NCI-H1930 (cell line): ENCODE measurements around the gene CLDN34.

Experiments used
- DNase-seq, 2 experiments: peaks; one replicate each; lab custom pipeline; 2025; lab: John Stamatoyannopoulos, UW

Gene CLDN34, protein sequence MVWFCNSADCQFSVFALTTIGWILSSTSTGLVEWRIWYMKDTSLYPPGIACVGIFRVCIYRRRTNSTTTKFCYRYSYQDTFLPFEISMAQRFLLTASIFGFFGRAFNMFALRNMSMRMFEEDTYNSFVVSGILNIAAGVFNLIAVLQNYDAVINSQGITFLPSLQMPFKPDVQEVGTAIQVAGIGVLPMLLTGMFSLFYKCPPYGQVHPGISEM

DNA sequence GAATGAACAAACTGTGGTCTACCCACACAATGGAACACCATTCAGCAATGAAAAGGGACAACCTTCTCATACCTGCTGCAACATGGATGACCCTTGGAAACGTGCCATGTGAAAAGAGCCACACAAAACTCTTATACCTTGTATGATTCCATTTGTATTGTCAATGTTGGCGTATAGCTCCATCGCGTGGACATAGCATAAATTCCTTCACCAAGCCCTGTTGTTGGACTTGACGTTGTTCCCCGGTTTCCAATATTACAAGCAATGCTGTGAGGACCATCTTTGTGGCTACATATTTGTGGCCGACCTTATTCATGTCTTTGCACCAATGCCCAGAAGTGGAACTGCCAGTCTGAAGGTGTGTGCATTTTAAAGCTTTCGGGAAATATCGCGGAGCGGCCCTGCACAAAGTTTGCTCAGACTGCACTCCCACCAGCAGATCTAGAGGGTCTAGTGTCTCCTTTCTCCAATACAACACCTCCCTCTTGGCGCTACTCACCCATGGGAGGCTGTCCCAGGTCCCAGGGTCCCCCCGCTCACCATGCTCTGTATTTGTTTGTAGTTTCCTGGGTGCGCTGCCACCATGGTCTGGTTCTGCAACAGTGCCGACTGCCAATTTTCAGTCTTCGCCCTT lies at the start of gene CLDN34:
Gene CLDN34, plus strand, starts transcription at position 584 of the 634 bp plus-strand sequence. Its CDS starts 0 bp downstream, at position 584.
- DNase-seq = no peak

DNA sequence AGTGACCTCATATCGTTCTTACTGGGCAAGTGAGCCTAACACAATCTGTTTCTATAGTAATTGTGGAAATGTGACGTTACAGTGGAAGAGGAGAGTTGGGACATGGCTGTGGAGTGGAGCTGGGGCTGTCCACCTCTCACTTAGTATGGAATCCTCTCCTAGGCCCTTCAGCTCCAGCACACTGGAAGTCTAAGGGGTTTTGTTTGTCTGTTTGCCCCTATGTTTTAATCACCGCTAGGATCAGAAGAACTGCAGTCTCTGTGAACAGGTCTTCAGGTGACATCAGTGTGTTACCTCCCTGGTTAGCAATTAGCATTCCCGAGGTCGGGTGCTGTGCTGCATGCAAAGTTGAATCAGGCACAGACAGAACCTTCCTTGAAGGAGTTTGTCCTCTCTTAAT lies 49.3 kb upstream of the CLDN34 start:
- no peak for DNase-seq

DNA sequence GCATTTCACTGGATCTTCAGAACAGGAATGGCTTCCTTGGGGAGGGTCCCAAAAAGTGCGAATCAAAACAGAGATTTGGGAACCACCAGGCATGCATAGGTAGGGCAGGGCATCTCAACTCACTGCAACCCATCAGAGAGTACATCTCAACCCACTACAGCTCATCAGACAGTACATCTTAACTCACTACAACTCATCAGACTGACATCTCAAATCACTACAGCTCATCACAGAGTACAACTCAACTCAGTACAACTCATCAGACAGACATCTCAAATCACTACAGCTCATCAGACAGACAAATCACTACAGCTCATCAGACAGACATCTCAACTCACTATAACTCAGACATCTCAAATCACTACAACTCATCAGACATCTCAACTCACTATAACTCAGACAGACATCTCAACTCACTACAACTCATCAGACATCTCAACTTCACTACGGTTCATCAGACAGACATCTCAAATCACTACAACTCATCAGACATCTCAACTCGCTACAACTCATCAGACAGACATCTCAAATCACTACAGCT lies 47.5 kb upstream of the CLDN34 start:
- no peak for DNase-seq

DNA sequence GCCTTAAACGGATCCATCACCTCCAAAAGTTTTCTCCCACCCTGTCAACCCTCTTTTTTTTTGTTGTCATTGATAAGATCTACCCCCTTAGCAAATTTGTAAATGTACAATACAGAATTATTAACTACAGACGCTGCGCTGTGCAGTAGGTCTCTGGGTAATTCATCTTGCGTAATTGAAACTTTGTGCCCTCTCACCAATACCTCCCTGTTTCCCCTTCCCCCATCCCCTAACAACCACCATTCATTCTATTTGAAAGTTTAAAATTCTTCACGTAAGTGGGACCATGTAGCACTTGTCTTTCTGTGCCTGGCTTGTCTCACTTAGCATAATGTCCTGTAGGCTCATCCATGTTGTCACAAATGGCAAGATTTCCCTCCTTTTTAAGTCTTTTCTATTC lies 45.8 kb upstream of the CLDN34 start:
- DNase-seq = no peak

DNA sequence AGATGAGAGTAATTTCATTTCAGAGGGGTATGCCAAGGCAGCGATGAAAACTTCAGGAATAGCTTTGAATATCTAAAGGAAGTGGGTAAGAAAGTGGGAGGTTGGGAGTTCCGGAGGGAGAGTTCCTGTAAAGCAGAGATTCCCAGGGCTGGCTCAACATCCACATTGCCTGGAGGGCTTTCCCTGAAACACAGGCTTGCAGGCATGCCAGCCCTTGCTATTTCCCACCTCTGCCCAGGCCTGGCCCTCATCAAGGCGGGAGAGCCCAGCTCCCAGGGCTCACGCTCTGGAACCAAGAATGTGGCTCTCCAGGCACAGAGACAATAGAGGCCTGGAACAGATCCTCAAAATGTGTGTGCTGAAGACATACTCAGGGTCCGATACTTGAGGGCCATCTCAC lies 43.8 kb upstream of the CLDN34 start:
- no peak for DNase-seq

DNA sequence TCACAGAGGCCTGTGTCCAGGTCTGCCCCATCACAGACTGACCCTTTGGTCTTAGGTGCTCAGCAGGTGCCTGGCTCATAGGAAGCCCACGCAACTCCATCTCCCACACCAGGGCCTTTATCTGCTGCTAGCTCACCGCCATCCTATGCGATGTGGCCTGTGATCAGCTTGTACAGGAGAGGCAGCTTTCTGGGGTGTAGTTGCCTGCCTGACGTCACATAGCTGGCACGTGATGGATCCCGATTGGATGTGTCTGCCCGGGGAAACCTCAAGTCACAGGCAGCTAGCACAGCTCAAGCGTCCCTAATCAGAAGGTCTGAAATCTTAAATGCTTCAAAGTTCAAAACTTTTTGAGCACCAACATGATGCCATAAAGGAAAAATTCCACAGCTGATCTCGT lies 41.2 kb upstream of the CLDN34 start:
- DNase-seq = no peak

DNA sequence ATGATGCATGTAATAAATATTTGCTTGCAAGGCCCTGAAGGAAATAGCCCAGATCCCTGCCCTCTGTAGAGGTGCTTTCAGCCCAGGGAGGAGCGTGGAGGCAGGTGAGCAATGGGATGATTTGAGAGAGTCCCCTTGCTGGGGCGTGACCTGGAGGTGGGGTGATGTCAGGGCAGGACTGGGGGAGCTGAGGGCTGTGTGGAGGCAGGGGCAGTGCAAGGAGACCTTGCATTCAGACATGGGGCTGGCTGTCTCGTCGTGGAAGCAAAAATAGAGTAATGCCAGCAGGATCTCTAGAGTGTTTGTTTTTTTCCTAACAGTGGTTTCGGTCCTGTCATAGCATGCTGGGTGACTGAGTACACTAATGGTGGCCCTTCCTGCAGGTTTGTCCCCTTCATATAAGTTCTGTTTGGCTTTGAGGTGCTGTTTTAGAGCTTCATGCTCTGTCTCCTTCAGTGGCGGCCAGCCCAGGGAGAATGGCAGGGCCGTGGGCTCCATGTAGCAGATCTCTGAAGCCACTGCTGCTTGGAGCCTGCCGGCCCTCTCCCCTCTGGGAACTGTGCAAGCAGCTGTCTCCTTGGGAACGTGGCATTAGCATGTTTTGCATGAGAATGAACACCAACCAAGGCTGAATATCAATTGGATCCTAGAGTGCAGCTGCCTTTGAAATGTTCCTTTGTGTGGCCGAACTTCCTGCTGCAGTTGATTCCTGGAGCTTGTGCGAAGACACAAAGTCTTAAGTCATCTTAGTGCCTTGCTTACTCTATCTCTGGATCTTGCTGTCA lies 39.3 kb upstream of the CLDN34 start:
- DNase-seq = no peak

DNA sequence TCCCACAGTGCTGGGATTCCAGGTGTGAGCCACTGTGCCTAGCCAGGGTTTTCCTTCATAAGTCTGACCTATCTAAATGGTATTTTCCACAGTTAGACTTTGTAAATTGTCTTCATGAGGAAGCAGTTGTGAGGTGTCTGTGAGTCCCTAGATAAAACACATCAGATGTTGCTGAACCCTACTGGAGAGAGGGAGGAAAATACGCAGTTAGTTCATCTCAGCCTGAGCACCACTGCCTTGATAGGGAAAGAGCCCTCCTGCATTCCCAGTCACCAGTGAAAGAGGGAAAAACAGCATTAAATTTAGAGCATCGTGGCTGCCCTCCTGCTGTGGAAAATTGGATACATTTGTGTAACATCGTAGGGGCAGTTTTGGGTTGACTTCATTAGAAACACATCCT lies 31.7 kb upstream of the CLDN34 start:
- DNase-seq = no peak

DNA sequence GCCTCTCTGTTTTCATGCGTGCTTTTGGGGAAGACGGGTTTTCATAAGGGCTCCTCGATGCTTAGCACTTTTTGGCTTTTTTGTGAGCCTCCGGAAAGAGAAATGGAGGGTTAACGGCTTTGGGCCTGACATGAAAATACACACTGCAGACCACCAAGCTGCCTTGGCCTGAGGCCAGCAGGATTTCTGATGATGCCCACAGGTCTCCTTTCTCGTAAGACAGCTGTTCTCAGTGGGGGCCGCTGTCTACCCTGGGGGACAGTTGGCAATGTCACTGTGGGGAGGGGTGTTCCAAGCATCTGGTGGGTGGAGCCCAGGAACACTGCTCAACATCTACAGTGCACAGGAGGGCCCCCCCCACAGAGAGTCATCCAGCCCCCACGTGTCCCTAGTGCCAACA lies 29.4 kb upstream of the CLDN34 start:
- no peak for DNase-seq

DNA sequence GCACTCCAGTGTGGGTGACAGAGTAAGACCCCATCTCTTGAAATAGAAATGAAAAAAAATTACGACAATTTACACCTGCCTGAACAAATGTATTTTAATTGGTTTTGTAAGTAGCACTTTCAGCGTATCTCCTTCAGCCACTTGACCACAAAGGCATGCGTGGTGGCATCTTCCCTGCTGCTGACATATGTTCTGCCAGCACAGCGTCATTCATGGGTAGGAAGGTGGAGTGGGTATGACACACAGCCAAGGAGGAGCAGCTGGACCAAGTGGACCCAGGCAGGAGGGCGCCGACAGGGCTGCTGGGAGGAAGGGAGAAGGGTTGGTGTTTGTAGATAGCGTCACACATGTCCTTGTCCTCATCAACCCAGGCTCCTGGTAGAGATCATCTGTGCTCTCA lies 28.6 kb upstream of the CLDN34 start:
- DNase-seq = no peak

DNA sequence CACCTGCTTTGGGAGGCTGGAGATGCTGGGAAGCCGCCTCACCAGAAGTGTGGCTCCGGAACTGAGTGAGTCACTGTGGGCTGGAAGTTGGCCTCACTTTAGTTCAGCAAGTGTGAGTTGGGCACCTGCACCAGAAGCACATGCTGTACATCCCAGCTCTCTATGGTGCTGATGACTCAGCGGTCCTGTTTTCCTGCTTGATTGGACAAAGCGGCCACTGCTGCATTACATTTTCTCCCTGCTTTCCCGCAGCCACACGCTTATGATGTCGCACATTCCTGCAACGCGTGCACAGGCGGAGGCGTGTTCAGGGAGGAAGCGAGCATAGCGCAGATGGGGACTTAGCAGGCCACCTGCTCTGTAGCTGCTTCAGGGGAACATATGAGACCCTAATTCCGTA lies 26.7 kb upstream of the CLDN34 start:
- no peak for DNase-seq

DNA sequence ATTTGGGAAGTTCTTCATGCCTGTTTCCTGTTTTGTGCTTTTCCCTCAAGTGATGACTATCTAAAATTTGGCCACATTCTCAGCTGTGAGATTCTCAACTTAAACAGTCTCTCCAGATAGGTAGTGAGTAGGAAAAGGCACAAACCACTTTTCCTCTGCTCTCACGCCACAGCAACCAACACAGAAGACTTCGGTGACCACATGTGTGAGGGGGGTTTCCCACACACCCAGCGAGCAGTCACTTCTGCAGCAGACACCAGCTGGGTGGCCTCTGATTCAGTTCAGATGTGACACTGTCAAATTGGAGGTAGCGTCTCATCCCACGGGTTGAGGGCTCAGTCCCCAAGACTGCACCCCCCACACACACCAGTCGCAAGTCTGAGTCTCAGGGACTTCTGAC lies 25.1 kb upstream of the CLDN34 start:
- DNase-seq = no peak

DNA sequence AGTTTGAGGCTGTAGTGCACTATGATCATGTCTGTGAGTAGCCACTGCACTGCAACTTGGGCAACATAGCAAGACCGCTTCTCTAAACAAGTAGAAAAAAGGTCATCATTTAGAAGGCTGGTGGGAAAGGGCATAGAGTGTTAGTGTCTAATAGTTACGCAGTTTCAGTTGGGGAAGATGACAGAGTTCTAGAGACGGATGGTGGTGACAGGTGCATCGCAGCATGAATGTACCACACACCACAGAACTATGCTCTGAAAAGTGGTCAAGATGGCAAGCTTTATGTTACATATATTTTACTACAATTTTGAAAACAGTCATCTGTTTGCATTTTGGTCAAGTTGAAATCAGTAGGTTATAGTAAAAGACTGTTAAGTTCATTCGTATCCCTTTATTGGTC lies 23.7 kb upstream of the CLDN34 start:
- no peak for DNase-seq

DNA sequence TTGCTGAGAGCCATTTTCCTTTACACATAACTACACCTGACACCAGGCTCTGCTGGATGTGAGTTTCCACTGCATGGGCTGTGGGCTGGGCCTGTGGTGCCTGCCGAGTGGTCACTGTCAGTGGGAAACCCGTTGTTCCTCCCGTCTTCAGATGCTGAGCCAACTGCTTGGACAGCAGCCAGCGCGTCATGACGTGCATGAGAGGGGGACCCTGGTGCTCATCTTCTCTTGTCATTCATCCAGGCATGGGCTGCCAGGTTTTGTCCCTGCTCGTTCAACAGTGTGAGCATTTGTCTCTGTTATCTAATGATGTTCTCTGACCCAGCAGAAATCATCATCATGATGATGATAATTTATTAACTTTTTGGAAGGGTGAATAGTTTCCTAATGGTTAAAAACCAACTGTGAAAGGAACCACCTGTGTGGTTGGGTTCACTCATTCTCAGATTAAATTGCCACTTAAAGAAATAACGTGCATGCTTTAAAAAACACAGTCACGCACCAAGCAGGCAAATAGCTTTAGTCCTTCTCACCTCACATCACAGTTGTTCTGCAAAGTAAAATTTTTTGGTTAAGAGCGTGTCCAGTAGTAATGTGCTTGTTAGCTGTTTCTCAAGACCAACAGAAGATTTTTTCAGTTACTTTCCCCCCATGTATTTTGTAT lies 19.9 kb upstream of the CLDN34 start:
- DNase-seq = no peak

DNA sequence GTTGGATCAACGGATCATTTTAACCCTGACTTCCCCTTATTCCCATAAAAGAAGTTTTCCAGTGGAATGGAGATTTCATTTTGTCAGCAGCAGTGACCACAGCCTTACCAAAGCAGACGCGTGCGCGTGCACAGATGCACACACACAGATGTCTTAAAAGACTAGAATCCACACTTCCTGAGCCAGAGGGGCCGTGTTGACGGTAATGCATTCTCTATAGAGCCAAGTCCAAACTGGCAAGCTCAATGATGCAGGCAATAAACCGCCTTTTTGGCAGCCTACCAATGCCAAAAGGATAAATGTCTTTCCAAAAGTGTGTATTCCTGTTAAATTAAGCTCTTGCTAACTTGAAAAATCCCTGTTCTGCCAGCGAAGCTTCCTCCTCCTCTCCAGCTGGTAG lies 18.8 kb upstream of the CLDN34 start:
- DNase-seq = no peak

DNA sequence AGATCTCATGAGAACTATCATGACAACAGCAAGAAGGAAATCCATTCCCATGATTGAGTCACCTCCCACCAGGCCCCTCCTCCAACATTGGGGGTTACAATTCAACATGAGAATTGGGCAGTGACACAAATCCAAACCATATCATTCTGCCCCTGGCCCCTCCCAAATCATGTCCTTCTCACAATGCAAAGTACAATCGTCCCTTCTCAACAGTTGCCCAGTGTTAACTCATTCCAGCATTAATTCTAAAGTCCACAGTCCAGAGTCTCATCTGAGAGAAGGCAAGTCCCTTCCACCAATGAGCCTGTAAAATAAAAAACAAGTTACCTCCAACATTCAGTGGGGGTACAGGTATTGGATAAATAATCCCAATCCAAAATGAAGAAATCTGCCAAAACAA lies 14.9 kb upstream of the CLDN34 start:
- DNase-seq = no peak

DNA sequence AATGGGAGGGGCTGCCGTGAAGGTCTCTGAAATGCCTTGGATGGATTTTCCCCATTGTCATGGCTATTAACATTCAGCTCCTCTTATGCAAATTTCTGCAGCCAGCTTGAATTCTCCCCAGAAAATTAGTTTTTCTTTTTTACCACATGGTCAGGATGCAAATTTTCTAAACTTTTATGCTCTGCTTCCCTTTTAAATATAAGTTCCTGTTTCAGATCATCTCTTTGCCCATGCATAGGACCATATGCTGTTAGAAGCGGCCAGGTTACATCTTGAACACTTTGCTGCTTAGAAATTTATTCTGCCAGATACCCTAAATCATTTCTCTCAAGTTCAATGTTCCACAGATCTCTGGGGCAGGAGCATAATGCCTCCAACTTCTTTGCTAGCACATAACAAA lies 13.8 kb upstream of the CLDN34 start:
- DNase-seq = no peak

DNA sequence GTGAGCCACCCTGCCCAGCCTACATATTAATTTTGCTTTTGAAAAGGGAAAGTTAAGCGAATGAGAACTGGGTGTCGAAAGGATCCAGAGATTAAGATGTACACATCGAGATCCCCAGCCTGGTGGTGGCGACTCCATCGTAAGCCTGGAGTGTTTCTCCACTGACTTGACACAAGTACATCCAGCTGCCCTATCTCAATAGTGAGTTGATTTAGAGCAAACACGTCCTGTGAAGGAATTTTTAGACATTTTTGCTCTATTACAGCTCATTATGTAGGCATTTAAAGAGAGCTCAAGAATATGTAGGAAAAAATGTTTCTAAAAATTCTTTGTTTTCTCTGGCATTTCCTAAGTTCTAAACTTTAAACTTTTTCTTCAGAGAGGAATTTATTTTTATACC lies 11.7 kb upstream of the CLDN34 start:
- no peak for DNase-seq

DNA sequence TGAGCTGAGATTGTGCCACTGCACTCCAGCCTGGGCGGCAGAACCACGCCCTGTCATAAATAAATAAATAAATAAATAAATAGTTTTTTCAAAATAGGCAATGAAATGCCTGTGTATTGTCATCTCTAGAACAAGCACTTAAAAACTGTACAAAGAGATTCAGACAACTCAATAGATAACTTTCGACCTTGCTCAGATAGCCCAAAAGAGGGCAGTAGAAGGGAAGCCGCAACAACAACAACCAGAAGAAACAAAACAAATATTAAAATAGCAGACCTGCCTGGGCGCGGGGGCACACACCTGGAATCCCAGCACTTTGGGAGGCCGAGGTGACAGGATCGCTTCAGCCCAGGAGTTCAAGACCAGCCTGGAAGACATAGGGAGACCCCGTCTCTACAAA lies 9.4 kb upstream of the CLDN34 start:
- no peak for DNase-seq

DNA sequence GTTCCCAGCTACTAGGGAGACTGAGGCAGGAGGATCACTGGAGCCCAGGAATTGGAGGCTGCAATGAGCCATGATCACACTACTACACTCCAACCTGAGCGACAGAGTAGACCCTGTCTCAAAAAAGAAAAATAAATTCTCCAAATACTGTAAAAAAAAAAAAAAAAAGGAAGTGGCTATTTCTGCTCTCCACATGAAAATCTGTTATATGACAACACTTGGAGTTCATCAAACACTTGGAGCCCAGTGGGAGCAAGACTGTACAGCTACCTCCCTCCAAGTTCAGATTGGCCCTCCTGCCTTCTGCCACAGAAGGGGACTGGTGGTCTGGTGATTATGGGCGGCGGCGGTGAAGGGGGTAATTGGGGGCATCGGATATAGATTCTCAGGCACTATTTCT lies 9.0 kb upstream of the CLDN34 start:
- DNase-seq = no peak

DNA sequence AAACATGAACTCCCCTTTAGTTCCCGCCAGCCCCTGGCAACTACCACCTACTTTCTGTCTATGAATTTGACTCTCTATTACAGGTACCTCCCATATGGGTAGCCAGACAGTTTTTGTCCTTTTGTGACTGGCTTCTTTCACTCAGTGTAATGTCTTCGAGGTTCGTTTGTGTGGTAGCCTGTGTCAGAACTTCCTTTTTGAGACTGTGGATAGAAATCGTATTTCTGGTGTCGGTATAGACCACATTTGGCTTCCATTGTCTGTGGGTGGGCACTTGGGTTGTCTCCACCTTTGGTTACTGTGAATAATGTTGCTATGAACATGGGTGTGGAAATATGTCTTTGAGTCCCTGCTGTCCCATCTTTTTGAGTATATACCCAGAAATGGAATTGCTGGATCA lies 5.4 kb upstream of the CLDN34 start:
- DNase-seq = no peak

DNA sequence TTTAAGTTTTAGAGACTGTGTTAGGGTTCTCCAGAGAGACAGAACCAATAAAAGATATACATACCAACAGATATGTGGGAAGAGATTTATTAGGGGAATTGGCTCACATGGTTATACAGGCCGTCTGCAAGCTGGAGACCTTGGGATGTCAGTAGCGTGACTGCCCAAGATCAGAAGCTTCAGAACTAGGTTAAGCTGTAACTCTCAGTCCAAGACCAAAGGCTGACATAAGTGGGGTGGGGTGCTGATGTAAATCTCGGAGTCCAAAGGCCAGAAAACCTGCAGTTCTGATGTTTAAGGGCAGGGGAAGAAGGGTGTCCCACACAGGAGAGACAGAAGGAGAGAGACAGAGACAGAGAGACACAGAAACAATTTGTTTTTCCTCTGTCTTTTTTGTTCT lies 10.5 kb downstream of the CLDN34 start:
- DNase-seq = no peak

DNA sequence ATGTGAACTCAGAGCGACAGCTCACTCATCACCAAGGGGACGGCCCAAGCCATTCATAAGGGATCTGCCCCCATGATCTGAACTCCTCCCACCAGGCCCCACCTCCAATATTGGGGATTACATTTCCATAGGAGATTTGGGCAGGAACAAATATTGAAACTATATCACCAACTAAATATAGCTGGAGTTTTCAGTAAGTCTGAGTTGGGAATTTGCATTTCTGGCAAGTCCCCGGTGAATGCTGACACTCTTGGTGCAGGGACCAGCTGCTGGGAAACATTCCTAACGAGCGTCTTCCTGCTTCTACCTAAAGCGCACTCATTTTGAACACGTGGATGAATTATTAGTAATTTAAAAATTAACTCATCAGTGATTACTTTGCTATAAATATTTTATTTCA lies 13.2 kb downstream of the CLDN34 start:
- DNase-seq = no peak
